ENCODE results near the gene FAAP20. TPM values are rescaled to one million over a fixed set of nuclear protein-coding genes. Genes with fewer than 3 reads are reported as not detected.

FAAP20 gene
- 55.3 TPM for total RNA-seq
- long read RNA-seq, transcript FAAP20-202 (4 exons, 729 nt), result major isoform, 15 of 35 reads
- long read RNA-seq, partial matches to known transcripts, result 2 of 35 reads
- long read RNA-seq, other reads (novel, unspliced or antisense), result 14 of 35 reads

- H3K4me1 ChIP-seq, result peaks cover 50% of the 10 kb centered on the region
- peak within 1 kb of the TSS; percentile 80 for H3K4me3 ChIP-seq
- no peak for TF ChIP-seq CTCF (IDR thresholded peaks at IDR 0.05)
- H3K36me3 ChIP-seq, result no peaks in the 10 kb centered on the region
- DNase-seq (no peak), ATAC-seq (peak; percentile 63)
- H3K9me3 ChIP-seq, result no peaks in the 10 kb centered on the region
- intact Hi-C loops (cut with DNase I), result loop anchor here (10.0 kb wide), 1 partner anchor 120 kb away; no protein-coding TSS in a partner anchor
- H3K27ac ChIP-seq, result peak within 1 kb of the TSS; percentile 87
- H3K27me3 ChIP-seq, result no peaks in the 10 kb centered on the region
Measured at GRCh38 chr1:2194319-2194897, at the start of gene FAAP20. Gene FAAP20, minus strand, starts transcription at chr1:2194772. Its CDS starts 23 bp downstream, at chr1:2194749.

DNA sequence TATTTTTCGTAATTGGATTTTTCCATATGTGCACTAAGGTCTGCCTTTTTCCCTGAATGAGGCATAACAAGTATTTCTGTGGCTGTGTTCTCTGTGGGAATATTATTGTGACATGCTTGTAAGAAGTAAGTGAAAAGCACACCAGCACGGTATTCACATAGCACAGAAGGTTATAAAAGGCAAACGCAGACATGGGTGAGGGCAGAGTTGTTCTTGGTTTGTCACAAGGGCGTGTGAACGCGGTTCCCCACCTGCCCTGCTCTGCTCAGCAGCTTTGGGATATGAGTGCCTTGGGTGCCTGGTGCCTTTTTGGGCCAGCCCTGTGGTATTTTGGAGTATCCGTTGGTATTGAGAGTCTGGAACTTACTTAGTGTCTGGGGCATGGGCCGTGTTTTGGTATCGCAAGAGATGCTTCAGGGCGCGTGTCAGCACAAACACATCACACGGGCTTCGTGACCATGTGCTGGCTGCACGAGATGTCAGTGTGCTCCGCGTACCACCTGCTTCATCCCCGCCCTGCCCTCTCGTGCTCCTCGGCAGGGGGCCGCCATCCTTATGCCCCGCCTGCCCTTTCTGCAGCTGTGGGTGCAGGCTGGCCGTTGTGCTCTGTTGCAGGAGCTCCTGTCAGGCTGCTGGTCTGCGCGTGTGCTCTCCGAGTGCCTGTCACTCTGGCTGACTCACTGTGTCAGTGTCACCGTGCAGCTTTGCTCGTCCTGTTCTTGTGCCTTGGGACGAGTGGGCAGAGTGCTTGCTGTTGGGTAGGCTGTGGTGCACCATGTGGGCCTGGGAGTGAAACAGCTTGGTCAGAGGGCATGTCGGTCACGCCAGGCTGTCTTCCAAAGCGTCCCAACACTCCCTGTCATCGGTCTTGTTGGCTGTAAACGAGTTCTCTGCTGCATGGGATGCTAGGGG is 48.5 kb upstream of the FAAP20 start:
- ATAC-seq (peak; percentile 55), DNase-seq (no peak)
- no peak for TF ChIP-seq CTCF (IDR thresholded peaks at IDR 0.05)
- Histone ChIP-seq H3K36me3 (no peaks in the 10 kb centered on the region), H3K4me3 (no peak overlapping the region), H3K4me1 (peaks cover 85% of the 10 kb centered on the region), H3K9me3 (no peaks in the 10 kb centered on the region), H3K27me3 (no peaks in the 10 kb centered on the region), H3K27ac (peak overlapping the region; percentile 24)
- intact Hi-C loops (cut with DNase I), result loop anchor here (10.0 kb wide), 1 partner anchor 62 kb away; no protein-coding TSS in a partner anchor

DNA sequence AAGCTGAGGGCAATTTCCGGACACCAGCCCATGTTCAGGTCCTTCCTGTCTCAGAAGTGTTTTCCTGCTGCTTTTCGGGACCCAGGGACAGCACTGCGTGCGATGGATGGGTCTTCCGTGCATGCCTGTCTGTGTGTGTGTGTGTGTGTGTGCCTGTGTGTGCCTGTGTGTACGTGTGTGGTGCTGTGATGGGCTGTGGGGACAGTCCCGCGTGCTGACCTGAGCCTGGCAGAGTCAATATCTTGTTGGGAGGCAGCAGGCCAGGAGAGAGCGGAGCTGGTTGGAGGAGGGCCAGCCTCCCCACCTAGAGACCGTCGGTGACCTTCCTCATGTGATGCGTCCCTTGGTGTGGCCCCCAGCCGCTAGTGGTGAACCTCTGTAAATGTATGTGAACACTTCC is 47.2 kb upstream of the FAAP20 start:
- intact Hi-C loops (cut with DNase I), result loop anchor here (10.0 kb wide), 1 partner anchor 63 kb away; no protein-coding TSS in a partner anchor
- Histone ChIP-seq H3K27ac (no peak overlapping the region), H3K36me3 (no peaks in the 10 kb centered on the region), H3K27me3 (no peaks in the 10 kb centered on the region), H3K4me3 (no peak overlapping the region), H3K9me3 (no peaks in the 10 kb centered on the region), H3K4me1 (peaks cover 85% of the 10 kb centered on the region)
- no peak for ATAC-seq
- no peak for TF ChIP-seq CTCF (IDR thresholded peaks at IDR 0.05)
- DNase-seq, result no peak

DNA sequence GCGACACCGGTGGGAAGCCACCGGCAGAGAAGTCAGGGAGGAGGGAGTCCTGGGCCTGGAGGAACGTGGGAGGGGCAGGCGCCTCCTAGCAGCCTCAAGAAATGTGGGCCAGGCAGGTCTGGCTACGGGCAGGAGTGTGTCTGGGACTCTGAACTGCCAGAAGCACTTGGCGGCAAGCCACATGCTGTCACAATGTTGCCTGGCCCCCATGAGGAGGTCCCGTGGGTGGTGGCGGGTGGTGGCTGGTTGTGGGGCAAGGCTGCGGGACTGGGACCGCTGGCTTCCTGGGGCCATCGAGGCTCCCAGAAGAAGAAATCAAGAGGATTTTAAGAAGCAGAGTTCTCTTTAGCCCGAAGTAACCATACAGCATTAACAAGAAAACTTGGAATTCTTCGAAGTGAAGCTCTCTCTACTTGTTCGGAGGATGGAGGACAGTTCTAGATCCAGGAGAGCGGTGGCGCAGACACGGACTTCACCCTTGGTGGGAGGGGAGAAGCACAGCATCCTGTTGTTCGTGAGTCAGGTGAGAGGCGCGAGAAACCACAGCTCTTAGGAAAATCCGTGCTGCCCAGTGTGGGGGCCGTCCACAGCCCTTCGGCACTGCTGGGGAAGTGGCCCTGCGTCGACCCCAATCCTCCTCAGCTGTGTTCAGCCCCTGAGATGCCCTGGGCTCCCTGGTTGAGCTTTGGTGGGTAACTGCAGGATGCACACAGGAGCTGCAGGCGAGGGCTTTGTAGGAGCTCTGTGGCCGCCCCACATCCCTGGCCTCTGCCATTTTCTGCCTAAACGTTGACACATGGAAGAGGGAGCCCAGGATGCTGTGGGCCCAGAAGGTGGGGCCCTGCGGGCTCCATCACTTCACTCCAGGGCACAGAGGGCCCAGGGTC is 45.9 kb upstream of the FAAP20 start:
- no peak for TF ChIP-seq CTCF (IDR thresholded peaks at IDR 0.05)
- no peaks in the 10 kb centered on the region for H3K27me3 ChIP-seq
- DNase-seq (peak; percentile 97), ATAC-seq (peak; percentile 87)
- no peaks in the 10 kb centered on the region for H3K36me3 ChIP-seq
- peak overlapping the region; percentile 11 for H3K27ac ChIP-seq
- H3K4me1 ChIP-seq, result peaks cover 85% of the 10 kb centered on the region
- no peaks in the 10 kb centered on the region for H3K9me3 ChIP-seq
- intact Hi-C loops (cut with DNase I), result loop anchor here (10.0 kb wide), 1 partner anchor 64 kb away; no protein-coding TSS in a partner anchor
- no peak overlapping the region for H3K4me3 ChIP-seq

- ATAC-seq (no peak), DNase-seq (no peak)
- Histone ChIP-seq H3K9me3 (no peaks in the 10 kb centered on the region), H3K4me1 (peaks cover 91% of the 10 kb centered on the region), H3K27me3 (no peaks in the 10 kb centered on the region), H3K36me3 (no peaks in the 10 kb centered on the region), H3K27ac (no peak overlapping the region), H3K4me3 (no peak overlapping the region)
- intact Hi-C loops (cut with DNase I), result no loop called here
- no peak for TF ChIP-seq CTCF (IDR thresholded peaks at IDR 0.05)
Measured at GRCh38 chr1:2239384-2239985, 44.9 kb upstream of the FAAP20 start.
